ENCODE measurements around the gene JAKMIP1.

The JAKMIP1 gene

DNA sequence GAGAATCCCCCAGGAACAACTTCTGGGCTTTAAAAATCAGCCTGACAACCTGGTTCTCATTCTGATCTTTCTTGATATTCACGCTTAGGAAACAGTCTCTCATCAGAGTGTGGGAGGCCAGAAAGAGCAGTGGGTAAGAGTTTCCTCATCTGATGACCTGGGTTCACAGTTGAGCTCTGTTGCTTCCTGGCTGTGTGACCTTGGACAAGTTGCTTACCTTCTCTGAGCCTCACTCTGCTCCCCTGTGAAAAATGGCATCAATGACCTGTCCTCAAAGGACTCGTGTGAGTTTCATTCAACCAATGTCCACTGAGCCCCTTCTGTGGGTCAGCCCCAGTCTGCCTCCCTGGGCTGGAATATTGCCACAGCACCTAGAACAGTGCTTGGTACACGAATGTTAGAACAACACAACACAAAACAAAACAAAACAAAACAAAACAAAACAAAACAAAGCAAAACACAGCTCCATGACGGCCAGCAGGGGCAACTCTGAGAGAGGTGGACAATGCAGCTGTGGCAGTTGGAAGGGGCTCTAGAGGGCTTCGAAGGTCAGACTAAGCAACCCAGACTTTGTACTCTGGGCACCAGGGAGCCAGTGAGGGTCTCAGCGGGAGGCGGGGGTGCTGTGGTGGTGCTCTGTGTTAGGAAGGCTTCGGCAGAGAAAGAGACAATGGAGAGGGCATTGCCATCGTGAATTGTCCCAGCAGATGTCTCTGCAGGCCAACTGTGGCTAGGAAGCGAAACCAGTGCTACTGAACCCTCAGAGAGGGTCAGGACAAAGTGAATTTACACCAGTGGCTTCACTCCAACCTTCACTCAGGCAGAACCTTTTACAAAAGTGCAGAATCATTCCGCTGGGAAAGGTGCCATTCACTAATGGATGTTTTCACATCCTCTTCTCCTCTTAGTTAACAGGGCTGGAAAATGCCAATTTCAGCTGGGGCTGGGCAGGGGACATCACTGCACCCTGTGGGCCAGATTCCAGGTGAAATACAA, 167.8 kb downstream of the JAKMIP1 start:
- no peak overlapping the region for H3K27ac ChIP-seq
- H3K36me3 ChIP-seq (replicated peaks): no peaks in the 10 kb centered on the region
- H3K27me3 ChIP-seq (replicated peaks): no peaks in the 10 kb centered on the region
- no peak for DNase-seq
- no peak overlapping the region for H3K4me3 ChIP-seq (ENCODE audit: low read depth, low read length)
- TF ChIP-seq CTCF (IDR thresholded peaks at IDR 0.05; ENCODE audit: low read depth, low read length, missing control alignments): no peak
- in situ Hi-C loops (cut with HindIII; ENCODE audit: low pct_ligation_motif_present, low sequenced_read_pairs): no loop called here

- TF ChIP-seq CTCF (IDR thresholded peaks at IDR 0.05; ENCODE audit: low read depth, low read length, missing control alignments): no peak
- no peak for DNase-seq
- H3K27me3 ChIP-seq (replicated peaks): no peaks in the 10 kb centered on the region
These were observed 168.5 kb downstream of the JAKMIP1 start for GRCh38 chr4:6031846-6032245.

DNA sequence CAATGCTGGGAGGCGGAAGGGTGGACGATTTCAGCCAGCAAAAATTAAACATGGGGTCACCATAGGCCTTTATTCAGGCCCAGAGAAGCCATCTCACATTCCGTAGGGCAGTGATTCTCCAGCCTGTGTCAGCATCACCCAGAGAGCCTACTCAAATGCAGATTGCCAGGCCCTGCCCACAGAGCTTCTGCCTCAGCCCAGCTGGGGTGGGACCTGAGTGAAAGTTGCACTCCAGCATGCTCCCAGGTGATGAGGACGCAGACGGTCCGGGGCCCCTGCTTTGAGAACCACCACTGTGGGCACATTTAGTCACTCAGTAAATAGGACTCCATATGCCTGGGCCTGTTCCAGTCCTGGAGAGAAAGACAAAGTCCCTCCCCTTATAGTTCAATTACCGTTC, 169.7 kb downstream of the JAKMIP1 start:
- in situ Hi-C loops (cut with HindIII; ENCODE audit: low pct_ligation_motif_present, low sequenced_read_pairs): no loop called here
- DNase-seq: no peak
- no peaks in the 10 kb centered on the region for H3K27me3 ChIP-seq (replicated peaks)
- TF ChIP-seq CTCF (IDR thresholded peaks at IDR 0.05; ENCODE audit: low read depth, low read length, missing control alignments): no peak
- no peak overlapping the region for H3K27ac ChIP-seq
- no peaks in the 10 kb centered on the region for H3K36me3 ChIP-seq (replicated peaks)
- H3K4me3 ChIP-seq (ENCODE audit: low read depth, low read length): no peak overlapping the region

More at GRCh38 chr4:6031846-6032245, 168.5 kb downstream of the JAKMIP1 start:
- H3K27ac ChIP-seq: no peak overlapping the region
- no peaks in the 10 kb centered on the region for H3K36me3 ChIP-seq (replicated peaks)
- in situ Hi-C loops (cut with HindIII; ENCODE audit: low pct_ligation_motif_present, low sequenced_read_pairs): no loop called here
- H3K4me3 ChIP-seq (ENCODE audit: low read depth, low read length): no peak overlapping the region

DNA sequence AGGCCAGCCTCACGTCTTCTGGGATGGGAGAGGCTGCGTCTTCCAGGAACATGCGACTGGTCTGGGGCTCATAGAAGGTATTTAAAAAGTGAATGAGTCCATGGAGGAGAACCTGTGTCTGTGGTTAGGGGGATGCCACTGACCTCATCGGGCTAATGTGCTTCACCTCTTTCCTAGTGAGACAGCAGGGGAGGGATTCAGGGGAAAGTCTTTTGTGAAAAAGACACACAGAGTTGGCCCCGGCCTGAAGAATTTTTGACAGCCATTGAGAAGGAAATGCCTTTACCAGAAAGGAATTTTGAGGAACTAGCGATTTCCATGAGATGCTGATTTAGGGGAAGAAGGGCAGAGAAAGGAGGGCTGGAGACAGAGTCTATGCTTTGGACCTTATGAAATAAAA, 171.1 kb downstream of the JAKMIP1 start:
- no peak overlapping the region for H3K27ac ChIP-seq
- TF ChIP-seq CTCF (IDR thresholded peaks at IDR 0.05; ENCODE audit: low read depth, low read length, missing control alignments): no peak
- no peaks in the 10 kb centered on the region for H3K36me3 ChIP-seq (replicated peaks)
- no peaks in the 10 kb centered on the region for H3K27me3 ChIP-seq (replicated peaks)
- no peak overlapping the region for H3K4me3 ChIP-seq (ENCODE audit: low read depth, low read length)
- in situ Hi-C loops (cut with HindIII; ENCODE audit: low pct_ligation_motif_present, low sequenced_read_pairs): no loop called here
- DNase-seq: no peak

DNA sequence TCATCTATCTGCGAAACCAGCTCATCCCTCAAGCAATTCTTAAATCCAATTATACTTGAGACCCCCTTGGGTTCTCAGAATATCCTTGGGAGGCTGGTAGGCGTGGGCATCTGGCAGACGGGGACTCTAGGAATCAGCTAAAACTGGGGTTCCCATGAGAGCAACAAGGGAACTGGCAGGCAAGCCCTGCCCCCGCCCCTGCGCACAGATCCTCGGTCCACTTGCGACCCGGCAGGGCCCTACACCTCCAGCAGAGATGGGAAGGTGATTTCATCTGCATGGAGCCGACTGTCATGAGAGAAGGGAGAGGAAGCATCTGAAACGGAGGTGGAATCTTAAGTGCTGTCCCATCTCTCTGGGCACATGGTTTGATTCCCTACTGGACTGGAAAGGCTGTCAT, 172.2 kb downstream of the JAKMIP1 start:
- H3K27ac ChIP-seq: no peak overlapping the region
- H3K27me3 ChIP-seq (replicated peaks): no peaks in the 10 kb centered on the region
- in situ Hi-C loops (cut with HindIII; ENCODE audit: low pct_ligation_motif_present, low sequenced_read_pairs): no loop called here
- no peak for TF ChIP-seq CTCF (IDR thresholded peaks at IDR 0.05; ENCODE audit: low read depth, low read length, missing control alignments)
- DNase-seq: no peak
- no peak overlapping the region for H3K4me3 ChIP-seq (ENCODE audit: low read depth, low read length)
- no peaks in the 10 kb centered on the region for H3K36me3 ChIP-seq (replicated peaks)

Measured in brain microvascular endothelial cell (primary cell).